SJCRH30 (cell line): ENCODE results near the gene GBA3. TPM values are rescaled to one million over a fixed set of nuclear protein-coding genes. Genes with fewer than 3 reads are reported as not detected.
A peak's percentile ranks its signal among the peaks of the same experiment; 100 is the strongest.

ENCODE experiments used
- DNase-seq, 2 experiments: peaks; one replicate each; pipeline ENCODE4 v3.0.0-alpha.2; 2015 to 2020
- H3K27ac ChIP-seq: fragments of 250-450 bp; sonication (Bioruptor Pico); 2 replicates; pipeline ENCODE4 v1.5.1; 2020; ENCODE audit warnings: mild to moderate bottlenecking, moderate library complexity
- H3K27me3 ChIP-seq: fragments of 250-450 bp; sonication (Bioruptor Pico); 2 replicates; pipeline ENCODE4 v1.5.1; 2020; ENCODE audit warnings: mild to moderate bottlenecking, moderate library complexity
- H3K36me3 ChIP-seq: fragments of 250-450 bp; sonication (Bioruptor Pico); 2 replicates; pipeline ENCODE4 v1.5.1; 2020; ENCODE audit warnings: mild to moderate bottlenecking, moderate library complexity
- H3K4me1 ChIP-seq: fragments of 250-450 bp; sonication (Bioruptor Pico); 2 replicates; pipeline ENCODE4 v1.5.1; 2020; ENCODE audit warnings: mild to moderate bottlenecking, moderate library complexity
- H3K4me3 ChIP-seq: fragments of 250-450 bp; sonication (Bioruptor Pico); 2 replicates; pipeline ENCODE4 v1.5.1; 2020; ENCODE audit warnings: mild to moderate bottlenecking, moderate library complexity
- H3K9me3 ChIP-seq: fragments of 250-450 bp; sonication (Bioruptor Pico); replicated peaks from 2 replicates; pipeline ENCODE4 v1.5.1; 2020; ENCODE audit warnings: mild to moderate bottlenecking, moderate library complexity
- total RNA-seq: library from RNA; depleted of rRNA; stranded (reverse); fragments of >200 nt; shearing (Covaris generic); gene quantifications from 2 replicates; pipeline ENCODE4 v1.2.3, GENCODE V29; 2014

GBA3 gene
- total RNA-seq, 1 experiment from 2014 or later: not detected

DNA sequence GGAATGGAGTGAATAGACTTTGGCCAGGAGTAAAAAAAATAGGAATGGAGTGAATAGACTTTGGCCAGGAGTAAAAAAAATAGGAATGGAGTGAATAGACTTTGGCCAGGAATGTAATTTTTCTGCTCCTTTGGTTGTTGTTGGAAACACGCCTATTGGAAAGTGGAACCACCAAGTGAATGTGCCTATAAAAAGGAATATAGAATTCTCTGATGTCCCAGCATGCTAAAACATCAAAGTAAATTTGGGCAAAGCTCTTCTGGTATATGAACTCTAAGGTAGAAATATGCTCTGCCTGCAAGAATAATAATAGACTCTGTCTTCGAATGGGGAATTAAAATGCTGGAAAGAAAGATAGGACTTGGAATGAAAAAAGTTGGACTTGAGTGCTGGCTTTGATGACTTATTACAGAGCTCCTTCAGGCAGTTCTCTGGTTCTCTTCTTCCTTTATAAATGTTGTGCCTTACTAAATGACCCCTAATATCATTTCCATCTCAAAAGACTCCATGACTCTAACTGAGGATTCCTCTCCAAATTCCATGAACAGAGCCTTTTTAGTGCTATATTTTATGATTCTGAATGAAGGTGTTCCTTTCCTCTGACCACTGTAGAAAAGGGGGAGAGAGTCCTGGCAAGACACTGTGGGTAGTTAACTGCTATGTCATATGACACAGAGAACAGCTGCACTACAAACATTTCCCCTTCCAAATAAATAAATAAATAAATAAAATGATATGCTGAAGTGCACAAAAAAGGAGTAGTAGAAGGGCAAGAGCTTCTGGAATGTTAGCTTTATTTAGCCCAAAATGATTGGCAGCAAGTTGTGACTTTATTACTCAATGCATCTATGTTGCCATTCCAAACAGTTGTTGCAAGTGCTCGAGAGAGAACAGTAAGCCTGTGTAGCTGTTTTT, 13.5 kb upstream of the GBA3 start:
- Histone ChIP-seq H3K27ac (no peak overlapping the region), H3K9me3 (no peaks in the 10 kb centered on the region), H3K4me3 (no peak overlapping the region), H3K4me1 (peaks cover 9% of the 10 kb centered on the region), H3K36me3 (no peaks in the 10 kb centered on the region), H3K27me3 (no peaks in the 10 kb centered on the region)
- peak in 1 of 2 experiments; percentile 39 for DNase-seq

DNA sequence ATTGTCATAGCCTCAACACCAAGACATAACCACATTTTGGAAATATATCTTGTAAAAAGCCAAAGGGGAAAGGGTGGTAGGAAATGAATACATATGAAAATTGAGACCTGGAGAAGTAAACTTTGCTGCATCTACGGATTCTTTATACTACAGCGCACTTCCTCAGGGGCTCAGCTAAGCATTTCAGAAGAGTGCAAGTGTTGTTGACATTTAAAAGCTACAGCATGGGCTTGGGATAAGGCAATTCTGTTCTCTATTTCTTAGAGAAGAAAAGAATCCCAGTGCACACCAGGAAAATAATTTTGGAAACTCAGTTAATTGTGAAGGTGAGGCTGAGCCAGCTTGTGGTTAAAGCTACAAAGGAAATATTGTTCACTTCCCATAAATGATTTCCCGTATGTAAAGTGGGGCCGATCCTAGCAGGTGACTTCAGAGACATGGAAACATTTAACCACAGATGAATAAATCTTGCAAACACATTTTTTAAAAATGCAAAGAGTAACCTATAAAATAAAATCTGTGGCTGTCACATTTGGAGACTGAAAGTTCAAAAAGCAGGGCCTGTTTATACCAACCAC, 12.6 kb upstream of the GBA3 start:
- no peak overlapping the region for H3K27ac ChIP-seq
- DNase-seq: no peak
- H3K36me3 ChIP-seq: no peaks in the 10 kb centered on the region
- no peak overlapping the region for H3K4me3 ChIP-seq
- H3K4me1 ChIP-seq: peaks cover 9% of the 10 kb centered on the region
- H3K9me3 ChIP-seq: no peaks in the 10 kb centered on the region
- H3K27me3 ChIP-seq: no peaks in the 10 kb centered on the region

DNA sequence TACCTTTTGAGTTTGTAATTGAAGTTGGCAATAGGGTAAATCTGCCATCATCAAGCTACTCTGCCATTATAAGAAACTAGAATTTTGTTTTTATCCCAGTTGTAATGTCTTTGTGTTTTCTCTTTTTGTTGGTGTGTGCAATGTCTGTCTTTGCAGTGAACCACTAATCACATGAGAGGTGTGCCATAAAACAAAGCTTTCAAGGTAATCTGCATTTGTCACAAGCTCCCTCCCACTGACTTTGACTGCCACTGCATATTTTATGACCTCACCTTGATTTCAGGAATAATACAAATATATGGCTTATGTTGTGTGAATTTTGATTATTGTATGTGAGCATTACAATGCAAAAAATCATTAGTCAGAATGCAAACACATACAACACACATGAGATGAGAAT, 9.0 kb upstream of the GBA3 start:
- Histone ChIP-seq H3K9me3 (no peaks in the 10 kb centered on the region), H3K27me3 (no peaks in the 10 kb centered on the region), H3K4me3 (no peak overlapping the region), H3K4me1 (peaks cover 30% of the 10 kb centered on the region), H3K27ac (no peak overlapping the region), H3K36me3 (no peaks in the 10 kb centered on the region)
- DNase-seq: no peak

DNA sequence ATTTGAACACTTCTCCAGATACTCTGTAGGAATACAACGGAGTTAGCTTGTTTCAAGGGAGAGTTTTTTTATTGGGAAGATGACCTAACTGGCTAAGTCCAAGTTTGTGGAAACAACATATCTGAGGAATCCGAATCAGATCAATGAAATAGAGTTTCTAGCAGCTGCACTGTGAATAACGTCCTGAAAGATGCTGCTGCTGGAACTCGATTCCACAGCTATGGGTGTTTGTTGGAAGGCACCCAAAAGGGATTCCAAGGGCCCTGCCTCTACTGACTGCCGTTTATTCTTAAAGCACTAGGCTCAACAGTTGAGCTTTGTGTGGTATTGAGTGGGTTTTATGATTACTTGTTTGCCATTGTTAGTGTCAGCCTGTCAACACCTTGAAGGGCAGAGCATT, 6.6 kb upstream of the GBA3 start:
- H3K4me1 ChIP-seq: peaks cover 21% of the 10 kb centered on the region
- H3K36me3 ChIP-seq: no peaks in the 10 kb centered on the region
- peak; percentile 45 to 72 for DNase-seq
- H3K27me3 ChIP-seq: no peaks in the 10 kb centered on the region
- H3K27ac ChIP-seq: no peak overlapping the region
- no peak overlapping the region for H3K4me3 ChIP-seq
- no peaks in the 10 kb centered on the region for H3K9me3 ChIP-seq

DNA sequence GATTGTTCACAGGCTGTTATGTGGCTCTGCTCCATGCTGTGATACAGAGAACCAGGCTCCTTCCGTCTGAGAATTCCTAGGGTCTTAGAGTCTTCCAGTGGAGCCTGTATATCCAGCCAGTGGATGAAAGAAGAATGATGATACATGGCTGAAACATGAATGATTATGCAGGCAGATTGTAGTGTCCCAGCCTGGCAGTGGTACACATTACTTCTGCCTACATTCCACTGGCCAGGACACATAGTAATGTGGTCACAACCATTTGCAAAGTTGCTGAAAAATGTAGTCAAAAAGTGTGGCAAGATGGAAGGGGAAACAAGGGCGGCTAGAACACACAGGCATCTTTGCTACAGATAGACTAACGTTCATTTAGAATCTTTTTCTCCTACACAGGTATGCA, 4.5 kb upstream of the GBA3 start:
- no peak for DNase-seq
- Histone ChIP-seq H3K9me3 (no peaks in the 10 kb centered on the region), H3K4me1 (peaks cover 21% of the 10 kb centered on the region), H3K4me3 (no peak overlapping the region), H3K27ac (no peak overlapping the region), H3K36me3 (no peaks in the 10 kb centered on the region), H3K27me3 (no peaks in the 10 kb centered on the region)

DNA sequence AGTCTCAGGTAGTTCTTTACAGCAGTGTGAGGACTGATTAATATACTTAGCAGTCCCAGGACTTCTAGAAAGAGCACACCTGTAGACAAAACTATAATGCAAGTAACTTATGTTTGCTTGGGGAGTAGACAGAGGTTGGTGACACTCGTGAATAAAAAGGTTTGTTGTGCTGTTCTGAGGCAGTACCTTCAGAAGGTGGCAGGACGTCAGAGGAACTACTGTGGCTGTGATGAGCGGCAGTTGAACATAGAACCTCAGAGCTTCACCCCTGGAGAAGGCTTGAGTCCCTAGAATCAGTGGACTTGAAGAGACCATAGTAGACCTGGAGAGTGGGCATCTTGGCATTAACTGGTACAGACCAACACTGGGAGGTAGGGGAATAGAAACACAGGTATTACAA, 3.3 kb upstream of the GBA3 start:
- H3K4me1 ChIP-seq: peaks cover 21% of the 10 kb centered on the region
- no peak for DNase-seq
- H3K27ac ChIP-seq: no peak overlapping the region
- H3K36me3 ChIP-seq: no peaks in the 10 kb centered on the region
- no peaks in the 10 kb centered on the region for H3K27me3 ChIP-seq
- no peak overlapping the region for H3K4me3 ChIP-seq
- no peaks in the 10 kb centered on the region for H3K9me3 ChIP-seq

DNA sequence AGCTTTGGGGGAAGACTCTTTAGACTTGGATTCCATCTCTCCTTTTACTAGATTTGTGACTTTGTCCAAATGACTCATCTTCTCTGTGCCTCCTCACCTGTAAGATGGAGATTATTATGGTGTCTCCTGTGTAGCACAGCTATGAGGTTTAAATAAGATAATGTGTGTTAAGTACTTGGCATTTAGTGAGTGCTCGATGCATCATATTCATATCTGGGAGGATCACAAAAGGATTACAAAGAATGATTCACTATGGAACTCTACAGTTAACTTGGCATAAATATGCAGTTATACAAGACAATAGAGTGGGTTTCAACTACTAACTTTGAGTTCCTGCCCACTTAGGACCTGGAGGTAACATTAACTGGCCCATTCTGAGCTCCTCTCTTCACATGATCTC, 2.3 kb downstream of the GBA3 start:
- no peaks in the 10 kb centered on the region for H3K27me3 ChIP-seq
- H3K27ac ChIP-seq: no peak overlapping the region
- H3K4me1 ChIP-seq: no peaks in the 10 kb centered on the region
- no peak overlapping the region for H3K4me3 ChIP-seq
- no peaks in the 10 kb centered on the region for H3K9me3 ChIP-seq
- H3K36me3 ChIP-seq: no peaks in the 10 kb centered on the region
- no peak for DNase-seq

DNA sequence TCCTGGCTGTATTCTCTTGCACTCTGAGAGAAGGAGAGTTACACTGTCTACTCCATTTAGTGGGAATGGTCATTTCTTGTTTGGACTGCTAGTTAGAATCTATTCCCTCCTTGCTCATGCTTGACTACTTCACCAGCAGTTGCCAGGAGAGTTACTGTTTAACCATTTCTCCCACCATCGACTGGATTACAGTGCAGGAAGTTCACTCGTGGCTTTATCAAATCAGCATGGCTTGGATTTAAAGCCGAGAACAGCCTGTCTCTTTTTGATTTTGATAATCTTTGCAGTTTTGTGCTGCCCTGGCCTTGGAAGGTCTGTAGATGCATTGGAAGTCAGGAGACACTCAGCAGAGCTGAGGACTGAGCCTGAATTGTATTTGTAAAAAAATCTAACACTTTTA, 3.2 kb downstream of the GBA3 start:
- no peak overlapping the region for H3K4me3 ChIP-seq
- H3K4me1 ChIP-seq: no peaks in the 10 kb centered on the region

DNA sequence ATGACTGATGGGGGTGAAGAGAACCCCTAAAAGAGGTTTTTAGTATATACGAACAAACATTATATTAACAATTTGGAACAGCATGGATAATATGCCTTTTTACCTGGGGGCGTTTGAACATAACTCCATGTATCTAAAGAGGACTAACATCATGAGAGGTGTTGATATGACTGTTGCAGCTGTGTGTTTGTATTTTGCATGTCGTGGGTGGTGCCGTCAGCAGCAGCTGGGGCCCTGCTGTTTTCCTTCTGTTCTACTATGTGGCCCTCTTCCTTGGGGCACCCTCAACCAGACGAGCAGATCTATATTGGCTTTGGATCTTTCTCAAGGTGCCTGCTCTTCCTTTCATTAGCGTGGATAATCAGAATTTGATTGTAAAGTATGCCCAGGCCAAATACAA, 11.2 kb downstream of the GBA3 start:
- Histone ChIP-seq H3K9me3 (no peaks in the 10 kb centered on the region), H3K27ac (no peak overlapping the region), H3K27me3 (no peaks in the 10 kb centered on the region), H3K36me3 (no peaks in the 10 kb centered on the region), H3K4me3 (no peak overlapping the region), H3K4me1 (no peaks in the 10 kb centered on the region)
- DNase-seq: no peak

More for the DNA sequence above, 3.2 kb downstream of the GBA3 start:
- DNase-seq: no peak
- Histone ChIP-seq H3K36me3 (no peaks in the 10 kb centered on the region), H3K27me3 (no peaks in the 10 kb centered on the region), H3K27ac (no peak overlapping the region), H3K9me3 (no peaks in the 10 kb centered on the region)

DNA sequence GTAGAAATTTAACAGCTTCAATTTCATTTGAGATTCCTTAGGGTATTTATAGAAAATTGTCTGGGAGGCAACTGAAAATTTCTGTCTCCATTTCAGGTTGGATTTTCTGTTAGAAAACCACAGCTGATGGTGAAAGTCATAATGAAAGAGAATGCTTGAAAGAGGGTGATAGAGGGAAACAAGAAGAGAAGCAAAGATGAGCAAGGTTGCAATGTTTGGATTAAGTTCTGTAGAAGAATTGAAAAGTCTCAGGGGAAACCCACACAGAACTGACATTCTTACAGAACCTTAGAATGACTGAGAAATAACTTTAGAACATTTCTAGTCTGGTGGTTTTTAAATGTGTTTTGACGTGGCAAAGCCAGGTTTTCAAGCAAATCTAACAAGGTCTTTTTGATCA, 14.7 kb downstream of the GBA3 start:
- H3K4me1 ChIP-seq: no peaks in the 10 kb centered on the region
- no peak for DNase-seq
- H3K36me3 ChIP-seq: no peaks in the 10 kb centered on the region
- H3K27me3 ChIP-seq: no peaks in the 10 kb centered on the region
- H3K4me3 ChIP-seq: no peak overlapping the region
- no peaks in the 10 kb centered on the region for H3K9me3 ChIP-seq
- H3K27ac ChIP-seq: no peak overlapping the region

DNA sequence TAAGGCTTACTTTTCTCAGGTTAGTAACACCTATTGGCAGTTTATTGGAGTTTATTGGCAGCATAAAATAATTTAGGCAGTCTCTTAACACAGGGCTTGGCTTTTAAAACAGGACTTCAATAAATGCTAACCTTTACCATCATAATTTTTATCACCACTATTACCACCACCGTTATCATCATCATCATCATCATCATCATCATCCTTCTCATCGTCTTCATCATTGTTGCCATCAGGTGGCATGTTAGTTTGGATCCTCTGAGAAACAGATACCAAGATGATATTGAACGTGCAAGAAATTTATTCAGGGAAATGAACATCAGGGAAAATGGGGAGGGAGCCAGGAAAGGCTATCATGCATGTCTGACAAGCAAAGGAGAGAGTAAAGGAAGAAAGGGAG, 16.2 kb downstream of the GBA3 start:
- H3K4me1 ChIP-seq: no peaks in the 10 kb centered on the region

DNA sequence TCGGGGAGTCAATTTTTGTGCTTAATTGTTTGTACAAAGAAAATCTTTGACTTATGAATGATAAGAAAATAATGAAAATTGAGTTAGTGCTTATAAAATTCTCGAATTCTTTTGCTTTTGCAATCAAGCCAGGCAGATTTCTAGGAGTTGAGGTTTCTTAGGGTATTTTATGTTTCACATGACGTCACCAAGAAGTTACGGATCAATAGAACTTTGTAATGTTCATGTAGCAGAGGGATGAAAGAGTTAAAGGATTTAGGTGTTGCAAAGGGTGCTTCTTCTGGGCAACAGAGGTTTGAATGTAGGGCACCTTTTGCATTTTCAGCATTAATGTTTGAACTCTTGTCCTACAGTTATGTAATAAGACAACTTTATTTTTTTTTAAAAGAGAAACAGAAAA, 19.4 kb downstream of the GBA3 start:
- Histone ChIP-seq H3K27me3 (no peaks in the 10 kb centered on the region), H3K9me3 (no peaks in the 10 kb centered on the region), H3K4me1 (no peaks in the 10 kb centered on the region), H3K27ac (no peak overlapping the region), H3K36me3 (no peaks in the 10 kb centered on the region), H3K4me3 (no peak overlapping the region)
- no peak for DNase-seq

More for the DNA sequence above, 16.2 kb downstream of the GBA3 start:
- no peaks in the 10 kb centered on the region for H3K9me3 ChIP-seq
- H3K27ac ChIP-seq: no peak overlapping the region
- H3K27me3 ChIP-seq: no peaks in the 10 kb centered on the region
- no peak for DNase-seq
- no peaks in the 10 kb centered on the region for H3K36me3 ChIP-seq
- H3K4me3 ChIP-seq: no peak overlapping the region

DNA sequence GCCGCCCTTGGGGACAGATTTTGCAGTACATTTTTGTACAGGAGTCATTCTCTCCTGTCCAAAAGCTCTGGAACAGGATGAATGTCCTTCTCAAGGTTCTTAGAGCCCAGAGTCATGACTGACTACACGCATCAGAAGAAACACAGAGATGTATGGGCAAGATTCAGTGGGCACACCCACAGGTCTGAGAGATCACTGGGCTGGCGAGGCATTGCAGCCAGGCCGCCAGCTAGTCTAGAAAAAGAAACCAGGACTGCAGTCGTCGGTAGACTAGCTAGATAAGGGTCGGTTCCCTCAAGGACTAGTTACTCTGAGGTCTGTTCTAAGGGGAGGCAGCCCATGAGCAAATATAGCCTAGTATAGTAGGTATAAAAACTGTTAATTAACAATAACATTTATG, 19.8 kb downstream of the GBA3 start:
- H3K9me3 ChIP-seq: no peaks in the 10 kb centered on the region
- no peak overlapping the region for H3K27ac ChIP-seq
- no peaks in the 10 kb centered on the region for H3K27me3 ChIP-seq
- H3K36me3 ChIP-seq: no peaks in the 10 kb centered on the region
- no peak overlapping the region for H3K4me3 ChIP-seq
- H3K4me1 ChIP-seq: no peaks in the 10 kb centered on the region
- no peak for DNase-seq

DNA sequence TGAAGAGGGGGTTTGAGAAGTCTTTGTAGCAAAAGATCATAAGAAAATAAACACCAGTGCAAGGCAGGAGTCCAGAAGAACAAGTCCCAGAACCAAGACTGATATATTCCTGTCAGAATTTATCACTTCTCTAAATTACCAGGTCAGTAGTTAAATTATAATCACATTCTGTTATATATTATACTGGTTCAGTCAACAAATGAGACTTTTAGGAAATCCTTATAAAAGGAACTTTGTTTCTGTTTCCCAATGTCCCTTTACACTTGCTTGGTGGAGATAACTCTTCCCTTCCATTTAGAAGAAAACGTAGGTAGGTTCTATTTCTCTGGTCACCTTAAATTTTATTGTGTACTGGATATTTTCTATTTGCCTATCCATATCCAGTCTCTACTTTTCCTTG, 21.1 kb downstream of the GBA3 start:
- H3K36me3 ChIP-seq: no peaks in the 10 kb centered on the region
- no peak overlapping the region for H3K27ac ChIP-seq
- no peaks in the 10 kb centered on the region for H3K9me3 ChIP-seq
- H3K27me3 ChIP-seq: no peaks in the 10 kb centered on the region
- no peak overlapping the region for H3K4me3 ChIP-seq
- DNase-seq: no peak
- H3K4me1 ChIP-seq: no peaks in the 10 kb centered on the region

DNA sequence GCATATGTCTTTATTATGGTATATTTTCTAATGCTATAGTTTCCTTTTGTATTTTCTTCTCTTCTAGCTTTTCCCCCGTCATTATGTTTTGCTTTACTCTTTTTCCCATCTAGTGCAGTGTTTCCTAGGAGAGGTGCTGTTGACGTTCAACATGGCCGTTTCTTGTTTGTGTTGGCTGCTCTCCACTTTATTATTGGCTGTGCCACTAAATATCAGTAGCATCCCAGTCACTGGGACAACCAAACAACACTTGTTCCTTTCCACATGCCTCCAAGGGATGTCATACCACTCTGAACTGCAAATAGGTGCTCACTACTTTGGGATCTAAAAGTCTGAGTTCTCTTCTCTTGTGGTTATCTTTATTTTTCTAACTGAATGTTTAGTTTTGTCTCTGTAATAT, 26.5 kb downstream of the GBA3 start:
- no peaks in the 10 kb centered on the region for H3K9me3 ChIP-seq

DNA sequence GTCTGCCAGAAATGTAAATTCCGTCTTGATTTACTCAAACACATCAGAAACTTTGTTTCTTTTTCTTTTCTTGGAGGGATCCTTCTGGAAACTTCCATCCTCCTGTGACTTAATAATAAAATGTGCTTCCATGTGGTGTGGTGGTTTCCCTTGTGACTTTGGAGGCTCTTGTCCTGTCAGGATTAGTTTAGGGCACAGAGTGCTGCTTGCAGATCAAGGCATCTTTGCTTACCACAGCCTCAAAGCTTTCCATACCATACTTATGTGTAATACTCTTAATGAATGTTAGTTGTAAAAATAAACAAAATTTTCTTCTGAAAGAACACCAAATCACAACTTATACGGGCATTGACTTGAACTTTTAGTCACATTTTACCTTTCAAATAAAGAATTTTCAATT, 27.4 kb downstream of the GBA3 start:
- Histone ChIP-seq H3K9me3 (no peaks in the 10 kb centered on the region), H3K27me3 (no peaks in the 10 kb centered on the region), H3K4me3 (no peak overlapping the region), H3K36me3 (no peaks in the 10 kb centered on the region), H3K27ac (no peak overlapping the region), H3K4me1 (no peaks in the 10 kb centered on the region)
- no peak for DNase-seq

More for the DNA sequence above, 26.5 kb downstream of the GBA3 start:
- no peak for DNase-seq
- no peak overlapping the region for H3K27ac ChIP-seq
- H3K4me3 ChIP-seq: no peak overlapping the region
- no peaks in the 10 kb centered on the region for H3K36me3 ChIP-seq
- no peaks in the 10 kb centered on the region for H3K27me3 ChIP-seq
- H3K4me1 ChIP-seq: no peaks in the 10 kb centered on the region
